Endothelial cell of umbilical vein (primary cell): Measurements from ENCODE around the gene SMG9. TPM values are rescaled to one million over a fixed set of nuclear protein-coding genes. Genes with fewer than 3 reads are reported as not detected.

Experiments
- BruUV-seq: library from RNA; stranded (reverse); fragments of 400-500 nt; replicated peaks from 2 replicates; lab custom pipeline; 2021; lab: Mats Ljungman, UMichigan
- CTCF ChIA-PET: fragments of 300-600, 350-600 bp; sonication (Branson Sonifier 250); formaldehyde crosslinking; loops from one replicate; lab custom pipeline; 2021; ENCODE audit warnings: antibody characterized with exemption, inconsistent platforms; lab: Charles Lee
- POLR2A ChIA-PET: fragments of 300-600, 350-600 bp; sonication (Branson Sonifier 250); formaldehyde crosslinking; loops from one replicate; lab custom pipeline; 2021; ENCODE audit warnings: antibody characterized with exemption, inconsistent platforms; lab: Charles Lee
- DNase-seq: peaks from one replicate; pipeline ENCODE4 v3.0.0-alpha.2; 2011; ENCODE audit warnings: low read depth, low spot score
- FAIRE-seq: peaks from 2 replicates; lab custom pipeline; 2011; peaks lifted over from hg19 to GRCh38; lab: Jason Lieb, UNC
- H2AFZ ChIP-seq: 2 replicates; pipeline ENCODE4 v1.6.0; 2012; ENCODE audit warnings: low read depth, low read length, control low read depth, inconsistent platforms
- H3K27ac ChIP-seq: 2 replicates; pipeline ENCODE4 v1.5.1; 2011; ENCODE audit warnings: low read depth, mild to moderate bottlenecking, control low read depth, low read length, moderate library complexity; ENCODE audit not compliant: insufficient read depth
- H3K27me3 ChIP-seq, 2 experiments: 2 replicates each; pipeline versions ENCODE4 v1.6.0 to v1.6.1; 2011; ENCODE audit warnings: low read length in 2 of 2, mixed read lengths in 1 of 2; ENCODE audit not compliant: control insufficient read depth in 2 of 2, insufficient read depth in 2 of 2
- H3K36me3 ChIP-seq, 2 experiments: 2 replicates in 1 of 2; 3 replicates in 1 of 2; pipeline ENCODE4 v1.5.1; 2011; ENCODE audit warnings: low read length in 2 of 2, mild to moderate bottlenecking in 1 of 2, moderate library complexity in 1 of 2; ENCODE audit not compliant: control insufficient read depth in 2 of 2, insufficient read depth in 2 of 2; ENCODE audit errors: extremely low read depth in 1 of 2
- H3K4me1 ChIP-seq: 3 replicates; pipeline ENCODE4 v1.5.1; 2011; ENCODE audit warnings: mild to moderate bottlenecking, low read length; ENCODE audit not compliant: control insufficient read depth, insufficient read depth; ENCODE audit errors: extremely low read depth
- H3K4me2 ChIP-seq: 2 replicates; pipeline ENCODE4 v1.6.1; 2011; ENCODE audit warnings: low read length, control low read depth, mixed read lengths; ENCODE audit not compliant: insufficient read depth
- H3K4me3 ChIP-seq, 3 experiments: fragments of 200-600 bp in 1 of 3; sonication (generic), shearing (Covaris generic) in 1 of 3; replicated peaks in 1 of 3; 2 replicates each; pipeline ENCODE4 v1.5.1; 2011 to 2016; ENCODE audit warnings: control low read depth in 3 of 3, low read length in 3 of 3, mild to moderate bottlenecking in 2 of 3, inconsistent platforms in 1 of 3, low read depth in 1 of 3, moderate library complexity in 1 of 3; ENCODE audit not compliant: insufficient read depth in 1 of 3
- H3K79me2 ChIP-seq: 2 replicates; pipeline ENCODE4 v1.6.0; 2012; ENCODE audit warnings: low read length, inconsistent platforms; ENCODE audit not compliant: control insufficient read depth, insufficient read depth
- H3K9ac ChIP-seq: replicated peaks from 2 replicates; pipeline ENCODE3; 2011; ENCODE audit warnings: low read length, control low read depth; ENCODE audit not compliant: insufficient read depth; ENCODE audit errors: extremely low read depth
- H3K9me1 ChIP-seq: replicated peaks from 3 replicates; pipeline ENCODE4 v1.6.0; 2011; ENCODE audit warnings: mild to moderate bottlenecking, low read length; ENCODE audit not compliant: control insufficient read depth, insufficient read depth; ENCODE audit errors: extremely low read depth
- H3K9me3 ChIP-seq: replicated peaks from 2 replicates; pipeline ENCODE4 v1.5.1; 2012; ENCODE audit warnings: low read length, inconsistent platforms; ENCODE audit not compliant: control insufficient read depth, insufficient read depth
- H4K20me1 ChIP-seq: replicated peaks from 2 replicates; pipeline ENCODE3; 2011; ENCODE audit warnings: mild to moderate bottlenecking, low read length; ENCODE audit not compliant: control insufficient read depth, insufficient read depth; ENCODE audit errors: extremely low read depth
- CTCF ChIP-seq, 2 donors: IDR thresholded peaks; 1 replicate in 1 of 2; 2 replicates in 1 of 2; pipeline ENCODE4 v1.5.1; 2011; ENCODE audit warnings: low read length in 2 of 2, mild to moderate bottlenecking in 2 of 2, moderate library complexity in 2 of 2, control low read depth in 1 of 2, inconsistent platforms in 1 of 2, low read depth in 1 of 2; ENCODE audit not compliant: insufficient read depth in 1 of 2; ENCODE audit errors: extremely low read depth in 1 of 2
- EZH2 ChIP-seq: IDR thresholded peaks from 2 replicates; pipeline ENCODE4 v1.6.1; 2012; ENCODE audit warnings: borderline replicate concordance, low read depth, mild to moderate bottlenecking, moderate library complexity, low read length, inconsistent platforms; ENCODE audit not compliant: severe bottlenecking
- FOS ChIP-seq: IDR thresholded peaks from 2 replicates; pipeline ENCODE4 v1.6.1; 2011; ENCODE audit warnings: mild to moderate bottlenecking, low read length, moderate library complexity, borderline replicate concordance; ENCODE audit not compliant: insufficient read depth
- GATA2 ChIP-seq: IDR thresholded peaks from 2 replicates; pipeline ENCODE4 v1.7.0; 2011; ENCODE audit warnings: low read depth, mild to moderate bottlenecking, moderate library complexity, mixed read lengths, low read length; ENCODE audit not compliant: insufficient read length, insufficient read depth
- JUN ChIP-seq: IDR thresholded peaks from 2 replicates; pipeline ENCODE4 v1.6.1; 2011; ENCODE audit warnings: borderline replicate concordance, low read depth; ENCODE audit not compliant: insufficient read length, insufficient read depth
- MYC ChIP-seq: IDR thresholded peaks from one replicate; pipeline ENCODE4 v1.6.1; 2011; ENCODE audit warnings: mild to moderate bottlenecking, low read depth, low read length
- POLR2A ChIP-seq: IDR thresholded peaks from 2 replicates; pipeline ENCODE4 v1.6.1; 2012; ENCODE audit warnings: low read depth, mild to moderate bottlenecking, control low read depth, low read length
- POLR2AphosphoS5 ChIP-seq: IDR thresholded peaks from 2 replicates; pipeline ENCODE4 v1.6.1; 2012; ENCODE audit warnings: low read depth, mild to moderate bottlenecking, control low read depth, low read length, moderate library complexity; ENCODE audit not compliant: insufficient read depth
- dilution Hi-C: fragments of 300-500 bp; cut with MboI; formaldehyde crosslinking; loops from one replicate; pipeline ENCODE4 v1.15.0; 2019; ENCODE audit warnings: low sequenced_read_pairs; ENCODE audit not compliant: extremely low pct_ligation_motif_present
- intact Hi-C: fragments of 100-400 bp; cut with micrococcal nuclease; formaldehyde crosslinking; loops from one replicate; pipeline ENCODE4 v1.10.0; 2022
- polyA plus RNA-seq, 4 experiments: library from polyadenylated mRNA; depleted of rRNA in 3 of 4; stranded (reverse) in 3 of 4; unstranded in 1 of 4; fragments of >200 nt; gene quantifications; 2 replicates each; pipeline versions ENCODE4 v1.2.1 to v1.2.3, GENCODE V29; 2011 to 2012; ENCODE audit warnings: missing spikeins in 1 of 4
- total RNA-seq: library from RNA; stranded (reverse); gene quantifications from 2 replicates; pipeline ENCODE4 v1.2.3, GENCODE V29; 2021
- TF ChIP-seq, protein P1 (sequence below): IDR thresholded peaks from 2 replicates; pipeline ENCODE4 v1.6.1; 2011; ENCODE audit not compliant: insufficient read depth, insufficient read length

The SMG9 gene
- total and polyA plus RNA-seq, 2 donors (not counting 3 experiments of a cell fraction or from before 2014, with no cell fraction given): 25.5 to 45.0 TPM

GRCh38 chr19:43735957-43736356, 18.8 kb downstream of the SMG9 start:
- H3K4me1 ChIP-seq: peaks cover 3% of the 10 kb centered on the region
- no peaks in the 10 kb centered on the region for H3K9me1 ChIP-seq
- no peak overlapping the region for H3K9ac ChIP-seq
- FAIRE-seq (peak; percentile 18), DNase-seq (no peak)
- ChIA-PET POLR2A (no interaction called here), CTCF (interaction anchor here (1.0 to 2.1 kb wide), 4 partner anchors 9 to 74 kb away, joined by 3 to 11 read pairs (median 6); no protein-coding TSS in a partner anchor)
- dilution Hi-C loops (no loop called here), intact Hi-C loops (loop anchor here (5.0 kb wide), 1 partner anchor 69 kb away; no protein-coding TSS in a partner anchor)
- no peak overlapping the region for H3K4me3 ChIP-seq
- H3K27ac ChIP-seq: no peak overlapping the region
- TF ChIP-seq JUN (no peak), FOS (no peak), MYC (no peak), POLR2AphosphoS5 (no peak), POLR2A (no peak), GATA2 (no peak), EZH2 (no peak), CTCF (IDR thresholded peaks at IDR 0.05; ENCODE audit: extremely low read depth in 1 of 2, insufficient read depth in 1 of 2, low read depth in 1 of 2, low read length in 2 of 2) (no peak)
- TF ChIP-seq, protein P1, sequence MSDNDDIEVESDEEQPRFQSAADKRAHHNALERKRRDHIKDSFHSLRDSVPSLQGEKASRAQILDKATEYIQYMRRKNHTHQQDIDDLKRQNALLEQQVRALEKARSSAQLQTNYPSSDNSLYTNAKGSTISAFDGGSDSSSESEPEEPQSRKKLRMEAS: no peak
- H3K36me3 ChIP-seq: peaks cover 20 to 48% of the 10 kb centered on the region in 2 experiments
- no peaks in the 10 kb centered on the region for H3K79me2 ChIP-seq
- H3K4me2 ChIP-seq: no peak overlapping the region
- no peaks in the 10 kb centered on the region for H3K27me3 ChIP-seq
- no peak overlapping the region for H2AFZ ChIP-seq
- H4K20me1 ChIP-seq: no peaks in the 10 kb centered on the region
- H3K9me3 ChIP-seq: no peaks in the 10 kb centered on the region
- BruUV-seq: no TSS peak
